GM12865 (cell line): ENCODE results near the gene DBR1.

Experiments used
- DNase-seq: peaks from one replicate; pipeline ENCODE4 v3.0.0; 2010; ENCODE audit warnings: low read depth
- H3K4me3 ChIP-seq: 2 replicates; pipeline ENCODE4 v1.5.1; 2011; ENCODE audit warnings: mild to moderate bottlenecking, low read depth, low read length, control low read depth
- TF ChIP-seq, protein P1 (sequence below): IDR thresholded peaks from 2 replicates; pipeline ENCODE4 v1.5.1; 2011; ENCODE audit warnings: low read length, control low read depth, low read depth, inconsistent platforms; ENCODE audit not compliant: insufficient read depth; ENCODE audit errors: missing control alignments

Gene DBR1

DNA sequence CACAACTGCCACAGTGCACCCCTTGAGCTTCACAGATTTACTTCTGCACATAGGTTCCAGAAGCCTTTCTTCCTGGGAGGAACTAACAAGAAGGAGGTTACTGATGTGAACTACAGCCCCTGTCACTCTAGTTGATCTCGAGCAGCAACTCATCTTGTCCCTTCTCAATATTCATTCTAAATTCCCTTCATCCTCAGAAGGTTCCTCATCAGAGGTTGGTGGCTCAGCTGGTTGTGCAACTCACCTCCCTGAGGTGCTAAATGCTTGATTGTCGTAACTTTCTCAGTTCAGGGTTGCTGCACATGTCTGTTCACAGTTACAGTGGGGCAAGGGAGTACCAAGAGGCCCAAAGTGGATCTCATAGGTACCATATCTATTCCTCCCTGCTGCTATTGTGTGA is 36.9 kb downstream of the DBR1 start:
- no peak for DNase-seq
- TF ChIP-seq, protein P1, sequence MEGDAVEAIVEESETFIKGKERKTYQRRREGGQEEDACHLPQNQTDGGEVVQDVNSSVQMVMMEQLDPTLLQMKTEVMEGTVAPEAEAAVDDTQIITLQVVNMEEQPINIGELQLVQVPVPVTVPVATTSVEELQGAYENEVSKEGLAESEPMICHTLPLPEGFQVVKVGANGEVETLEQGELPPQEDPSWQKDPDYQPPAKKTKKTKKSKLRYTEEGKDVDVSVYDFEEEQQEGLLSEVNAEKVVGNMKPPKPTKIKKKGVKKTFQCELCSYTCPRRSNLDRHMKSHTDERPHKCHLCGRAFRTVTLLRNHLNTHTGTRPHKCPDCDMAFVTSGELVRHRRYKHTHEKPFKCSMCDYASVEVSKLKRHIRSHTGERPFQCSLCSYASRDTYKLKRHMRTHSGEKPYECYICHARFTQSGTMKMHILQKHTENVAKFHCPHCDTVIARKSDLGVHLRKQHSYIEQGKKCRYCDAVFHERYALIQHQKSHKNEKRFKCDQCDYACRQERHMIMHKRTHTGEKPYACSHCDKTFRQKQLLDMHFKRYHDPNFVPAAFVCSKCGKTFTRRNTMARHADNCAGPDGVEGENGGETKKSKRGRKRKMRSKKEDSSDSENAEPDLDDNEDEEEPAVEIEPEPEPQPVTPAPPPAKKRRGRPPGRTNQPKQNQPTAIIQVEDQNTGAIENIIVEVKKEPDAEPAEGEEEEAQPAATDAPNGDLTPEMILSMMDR, result no peak
- no peak overlapping the region for H3K4me3 ChIP-seq

DNA sequence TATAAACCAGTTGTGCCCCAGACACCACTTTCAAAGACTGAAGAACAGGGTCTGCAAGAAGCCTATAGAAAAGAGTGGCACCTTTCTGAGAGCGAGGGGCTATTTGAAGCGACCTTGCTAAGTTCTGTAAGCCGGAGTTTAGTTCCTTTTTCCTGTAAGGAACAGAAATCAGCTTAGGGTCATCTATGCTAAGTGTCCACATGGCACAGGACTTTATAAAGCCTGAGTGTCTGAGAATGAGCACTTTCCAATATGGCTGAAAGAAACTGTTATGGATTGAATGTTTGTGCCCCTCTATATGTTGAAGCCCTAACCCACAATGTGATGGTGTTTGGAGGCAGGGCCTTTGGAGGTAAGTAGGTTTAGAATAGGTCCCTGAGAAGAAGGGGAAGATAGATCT is 38.5 kb downstream of the DBR1 start:
- no peak for DNase-seq
- TF ChIP-seq, protein P1, result no peak
- H3K4me3 ChIP-seq, result no peak overlapping the region

DNA sequence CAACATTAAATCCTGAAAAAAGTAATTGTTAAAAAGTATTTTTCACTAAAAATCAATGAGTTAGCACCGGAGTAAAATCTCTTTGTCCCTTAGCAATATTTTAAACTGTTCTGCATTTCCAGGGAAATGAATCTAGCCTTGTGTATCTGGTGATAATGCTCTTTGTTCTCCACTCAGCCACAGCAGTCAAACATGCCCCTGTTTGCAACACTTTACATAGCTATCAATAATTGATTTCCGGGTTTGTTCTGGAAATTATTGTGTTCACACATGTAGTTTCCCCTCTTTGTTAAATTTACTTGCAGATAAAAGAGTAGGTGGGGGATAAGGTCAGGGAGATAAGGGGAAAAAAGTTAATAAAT is 38.9 kb downstream of the DBR1 start:
- H3K4me3 ChIP-seq, result no peak overlapping the region
- TF ChIP-seq, protein P1, result no peak
- DNase-seq, result no peak

DNA sequence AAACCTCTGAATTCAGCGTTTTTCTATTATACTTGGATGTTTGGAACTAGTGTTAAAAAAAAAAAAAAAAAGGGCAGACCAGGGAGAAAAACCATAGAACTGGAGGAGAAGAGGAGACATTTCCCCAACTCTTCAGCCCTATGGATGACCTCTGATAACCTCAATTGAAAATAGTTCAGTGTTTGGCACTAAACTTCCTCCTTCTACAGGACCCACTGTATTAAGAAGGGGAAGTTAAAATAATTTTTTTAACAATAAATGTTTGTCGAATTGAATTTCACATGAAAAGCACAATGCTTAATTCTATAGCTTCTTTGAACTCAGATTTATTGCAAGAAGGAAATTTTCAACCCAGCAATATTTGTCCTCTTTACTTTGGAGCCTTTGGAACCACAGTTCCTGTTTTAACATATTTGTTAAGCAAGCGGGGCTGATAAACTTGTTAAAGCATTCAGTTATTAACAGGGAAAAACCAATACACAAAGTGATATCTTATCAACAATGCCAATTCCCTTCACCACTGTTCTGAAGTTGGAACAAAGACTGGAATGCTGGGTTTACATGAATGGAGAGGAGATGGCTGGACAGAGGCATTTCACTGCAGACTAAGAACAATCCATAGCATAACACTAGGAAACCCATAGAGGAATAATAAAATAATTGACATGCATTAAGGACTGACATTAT is 39.4 kb downstream of the DBR1 start:
- no peak for DNase-seq
- H3K4me3 ChIP-seq, result no peak overlapping the region
- TF ChIP-seq, protein P1, result no peak

DNA sequence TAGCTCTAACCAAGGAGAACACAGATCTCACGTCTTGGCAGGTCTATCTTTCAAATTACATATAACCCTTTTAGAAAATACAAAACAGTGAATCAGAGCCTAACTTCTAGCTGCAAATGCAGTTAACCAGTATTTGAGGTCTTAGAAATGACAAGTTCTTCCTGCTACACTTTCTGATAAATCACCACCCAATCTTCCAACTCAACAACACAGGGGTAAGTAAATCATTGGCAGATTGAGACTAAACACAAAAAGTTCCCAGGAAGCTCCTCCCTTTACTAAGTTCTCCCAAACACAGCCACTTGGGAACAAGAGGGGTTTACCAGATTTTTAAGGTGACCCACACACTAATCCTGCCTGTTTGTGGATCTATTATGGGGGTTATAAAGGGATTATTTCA is 42.5 kb downstream of the DBR1 start, which contains the start of gene A4GNT:
A4GNT (minus strand) TSS at position 152 of the 400 bp plus-strand sequence. CDS start 1,134 bp downstream, outside the sequence.
- TF ChIP-seq, protein P1, result no peak
- DNase-seq, result no peak
- no peak within 1 kb of the TSS for H3K4me3 ChIP-seq

DNA sequence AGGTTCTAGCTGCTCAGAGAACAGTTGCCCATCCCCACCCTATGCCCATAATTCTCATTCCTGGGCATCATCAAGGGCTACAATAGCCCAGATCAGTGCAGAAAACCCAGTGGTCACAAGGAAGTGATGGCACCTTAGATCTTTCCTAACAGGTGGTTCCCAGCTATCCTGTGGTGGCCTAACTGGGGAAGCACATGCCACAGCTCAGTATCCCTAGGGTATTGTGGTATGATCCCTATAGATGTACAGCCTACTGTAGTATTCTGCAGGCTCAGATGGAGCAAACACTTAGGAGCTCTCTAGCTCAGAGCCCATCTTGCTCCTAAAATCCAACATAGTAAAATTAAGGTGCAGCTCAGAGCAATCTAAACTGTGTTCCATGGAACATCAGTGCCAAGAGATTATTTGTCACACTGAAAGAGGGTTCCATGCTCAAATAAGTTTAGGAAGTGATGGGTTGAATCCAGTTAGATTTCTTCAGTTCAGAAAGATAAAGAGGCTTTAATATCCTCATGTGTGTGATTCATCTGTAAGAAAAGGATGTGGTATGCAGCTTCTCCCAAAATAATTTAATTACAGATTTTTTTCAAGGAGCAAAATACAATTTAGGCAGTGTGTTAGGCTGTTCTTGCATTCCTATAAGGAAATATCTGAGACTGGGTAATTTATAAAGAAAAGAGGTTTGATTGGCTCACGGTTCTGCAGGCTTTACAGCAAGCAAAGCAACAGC is 46.9 kb downstream of the DBR1 start:
- TF ChIP-seq, protein P1, result no peak
- no peak overlapping the region for H3K4me3 ChIP-seq
- DNase-seq, result no peak
